Caco-2 (cell line): ENCODE results near the gene THEM4. TPM values are rescaled to one million over a fixed set of nuclear protein-coding genes. Genes with fewer than 3 reads are reported as not detected.

Source experiments
- BruUV-seq: library from RNA; stranded (reverse); fragments of 400-500 nt; replicated peaks from 2 replicates; lab custom pipeline; 2021; lab: Mats Ljungman, UMichigan
- CTCF ChIA-PET: fragments of 300-600 bp; sonication (Branson Sonifier 250); formaldehyde crosslinking; loops from one replicate; lab custom pipeline; 2022; ENCODE audit warnings: antibody characterized with exemption; lab: Charles Lee
- POLR2A ChIA-PET: fragments of 300-600 bp; sonication (Branson Sonifier 250); formaldehyde crosslinking; loops from one replicate; lab custom pipeline; 2022; ENCODE audit warnings: antibody characterized with exemption; lab: Charles Lee
- DNase-seq, 2 experiments: peaks; one replicate each; pipeline versions ENCODE4 v3.0.0 to v3.0.0-alpha.2; 2020 to 2022
- H3K27me3 ChIP-seq: replicated peaks from 2 replicates; pipeline ENCODE4 v1.6.0; 2011; ENCODE audit warnings: low read length; ENCODE audit not compliant: control insufficient read depth, insufficient read depth
- H3K36me3 ChIP-seq: 2 replicates; pipeline ENCODE4 v1.5.1; 2011; ENCODE audit warnings: low read length; ENCODE audit not compliant: control insufficient read depth, insufficient read depth
- H3K4me1 ChIP-seq: fragments of 250-450 bp; sonication (Bioruptor Pico); 2 replicates; pipeline ENCODE4 v1.5.1; 2020; ENCODE audit warnings: mild to moderate bottlenecking
- H3K4me3 ChIP-seq: 2 replicates; pipeline ENCODE4 v1.5.1; 2011; ENCODE audit warnings: low read depth, mild to moderate bottlenecking, control low read depth, low read length
- H3K9me3 ChIP-seq: fragments of 250-450 bp; sonication (Bioruptor Pico); 2 replicates; pipeline ENCODE4 v1.5.1; 2020; ENCODE audit warnings: mild to moderate bottlenecking, moderate library complexity
- H3K27ac Mint-ChIP-seq: one replicate; pipeline ENCODE4 v1.8.0; 2022; ENCODE audit warnings: mixed read lengths; ENCODE audit not compliant: unreplicated experiment
- H3K27me3 Mint-ChIP-seq: one replicate; pipeline ENCODE4 v1.8.0; 2022; ENCODE audit warnings: mixed read lengths; ENCODE audit not compliant: insufficient read depth, unreplicated experiment
- H3K36me3 Mint-ChIP-seq: one replicate; pipeline ENCODE4 v1.8.0; 2022; ENCODE audit warnings: mild to moderate bottlenecking, mixed read lengths; ENCODE audit not compliant: insufficient read depth, unreplicated experiment
- H3K4me1 Mint-ChIP-seq: one replicate; pipeline ENCODE4 v1.8.0; 2022; ENCODE audit warnings: low read depth, mixed read lengths; ENCODE audit not compliant: unreplicated experiment
- H3K4me3 Mint-ChIP-seq: one replicate; pipeline ENCODE4 v1.8.0; 2022; ENCODE audit warnings: mild to moderate bottlenecking, moderate library complexity, mixed read lengths; ENCODE audit not compliant: unreplicated experiment
- H3K9me3 Mint-ChIP-seq: one replicate; pipeline ENCODE4 v1.8.0; 2022; ENCODE audit warnings: mixed read lengths; ENCODE audit not compliant: unreplicated experiment
- CTCF ChIP-seq, 2 experiments: fragments of 200-600 bp in 1 of 2; IDR thresholded peaks; 1 replicate in 1 of 2; 2 replicates in 1 of 2; pipeline versions ENCODE4 v1.5.1 to v1.8.0; 2011 to 2022; ENCODE audit warnings: antibody characterized with exemption in 1 of 2, control low read depth in 1 of 2, inconsistent platforms in 1 of 2, low read depth in 1 of 2, low read length in 1 of 2, mild to moderate bottlenecking in 1 of 2, moderate library complexity in 1 of 2; ENCODE audit not compliant: insufficient read depth in 1 of 2, severe bottlenecking in 1 of 2, unreplicated experiment in 1 of 2
- intact Hi-C: fragments of 100-400 bp; cut with micrococcal nuclease; formaldehyde crosslinking; loops from one replicate; pipeline ENCODE4 v1.10.0; 2022; ENCODE audit not compliant: unreplicated experiment
- total RNA-seq: library from RNA; stranded (reverse); gene quantifications from 2 replicates; pipeline ENCODE4 v1.2.3, GENCODE V29; 2022

Gene THEM4
- total RNA-seq, 1 experiment from 2014 or later: 9.5 TPM

GRCh38 chr1:151918156-151918555 is 8.8 kb upstream of the THEM4 start:
- H3K27ac Mint-ChIP-seq: no peak overlapping the region
- no TSS peak for BruUV-seq
- no peaks in the 10 kb centered on the region for H3K36me3 Mint-ChIP-seq
- intact Hi-C loops: no loop called here
- peaks cover 3% of the 10 kb centered on the region; the same call in 1 of the 2 replicates for H3K4me1 ChIP-seq
- no peak for TF ChIP-seq CTCF (IDR thresholded peaks at IDR 0.05; ENCODE audit: insufficient read depth in 1 of 2, low read depth in 1 of 2, low read length in 1 of 2, severe bottlenecking in 1 of 2, unreplicated experiment in 1 of 2)
- ChIA-PET CTCF (no interaction called here), POLR2A (no interaction called here)
- H3K9me3 ChIP-seq: 0 out of 2 replicates have a peak, but pooled peaks cover 2% of the 10 kb centered on the region
- no peaks in the 10 kb centered on the region for H3K27me3 Mint-ChIP-seq
- H3K9me3 Mint-ChIP-seq: peaks cover 5% of the 10 kb centered on the region
- H3K27me3 ChIP-seq: no peaks in the 10 kb centered on the region
- no peak overlapping the region for H3K4me3 Mint-ChIP-seq
- no peak overlapping the region for H3K4me3 ChIP-seq
- DNase-seq: no peak
- H3K36me3 ChIP-seq: no peaks in the 10 kb centered on the region
- peaks cover 3% of the 10 kb centered on the region for H3K4me1 Mint-ChIP-seq

DNA sequence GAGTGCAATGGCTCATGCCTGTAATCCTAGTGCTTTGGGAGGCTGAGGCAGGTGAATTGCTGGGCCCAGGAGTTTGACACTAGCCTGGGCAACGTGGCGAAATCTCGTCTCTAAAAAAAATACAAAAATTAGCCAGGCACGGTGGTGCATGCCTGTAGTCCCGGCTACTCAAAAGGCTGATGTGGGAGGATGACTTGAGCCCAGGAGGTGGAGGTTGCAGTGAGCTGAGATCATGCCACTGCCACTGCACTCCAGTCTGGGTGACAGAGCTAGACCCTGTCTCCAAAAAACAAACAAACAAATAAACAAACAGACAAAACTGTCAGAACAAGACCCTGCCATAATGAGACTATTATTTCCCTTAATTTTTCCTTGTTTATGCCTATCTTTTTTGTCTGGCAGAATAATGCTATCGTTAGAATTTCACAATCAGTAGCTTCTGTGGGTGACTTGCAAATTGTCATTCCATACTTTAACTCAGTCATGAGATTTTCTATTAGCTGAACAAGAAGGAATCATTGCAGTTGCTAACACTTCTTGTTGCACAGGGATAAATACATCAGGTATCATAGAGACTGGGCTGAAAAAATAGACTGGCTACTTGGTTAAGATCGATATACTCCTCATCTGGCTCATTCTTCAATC is 7.5 kb upstream of the THEM4 start:
- ChIA-PET CTCF (no interaction called here), POLR2A (no interaction called here)
- TF ChIP-seq CTCF (IDR thresholded peaks at IDR 0.05; ENCODE audit: insufficient read depth in 1 of 2, low read depth in 1 of 2, low read length in 1 of 2, severe bottlenecking in 1 of 2, unreplicated experiment in 1 of 2): no peak
- H3K4me1 ChIP-seq: no peaks in the 10 kb centered on the region
- DNase-seq: no peak
- no peak overlapping the region for H3K27ac Mint-ChIP-seq
- no peak overlapping the region for H3K4me3 Mint-ChIP-seq
- H3K36me3 ChIP-seq: no peaks in the 10 kb centered on the region
- no TSS peak for BruUV-seq
- H3K27me3 ChIP-seq: no peaks in the 10 kb centered on the region
- H3K9me3 ChIP-seq: 0 out of 2 replicates have a peak, but pooled peaks cover 6% of the 10 kb centered on the region
- H3K4me1 Mint-ChIP-seq: no peaks in the 10 kb centered on the region
- H3K9me3 Mint-ChIP-seq: peaks cover 5% of the 10 kb centered on the region
- no peaks in the 10 kb centered on the region for H3K36me3 Mint-ChIP-seq
- no peak overlapping the region for H3K4me3 ChIP-seq
- H3K27me3 Mint-ChIP-seq: no peaks in the 10 kb centered on the region
- intact Hi-C loops: no loop called here

GRCh38 chr1:151915061-151915686 is 5.9 kb upstream of the THEM4 start:
- CTCF ChIA-PET: no interaction called here
- H3K4me1 ChIP-seq: no peaks in the 10 kb centered on the region
- 0 out of 2 replicates have a peak, but pooled peaks cover 6% of the 10 kb centered on the region for H3K9me3 ChIP-seq
- POLR2A ChIA-PET: no interaction called here
- H3K4me1 Mint-ChIP-seq: no peaks in the 10 kb centered on the region
- no peaks in the 10 kb centered on the region for H3K36me3 ChIP-seq
- no peak overlapping the region for H3K4me3 Mint-ChIP-seq
- intact Hi-C loops: no loop called here
- TF ChIP-seq CTCF (IDR thresholded peaks at IDR 0.05; ENCODE audit: insufficient read depth in 1 of 2, low read depth in 1 of 2, low read length in 1 of 2, severe bottlenecking in 1 of 2, unreplicated experiment in 1 of 2): no peak
- H3K27ac Mint-ChIP-seq: no peak overlapping the region
- H3K4me3 ChIP-seq: no peak overlapping the region
- H3K27me3 ChIP-seq: no peaks in the 10 kb centered on the region
- H3K36me3 Mint-ChIP-seq: no peaks in the 10 kb centered on the region
- no TSS peak for BruUV-seq
- no peaks in the 10 kb centered on the region for H3K27me3 Mint-ChIP-seq
- H3K9me3 Mint-ChIP-seq: no peaks in the 10 kb centered on the region
- no peak for DNase-seq
